ENCODE data around the gene UPF1.

DNA sequence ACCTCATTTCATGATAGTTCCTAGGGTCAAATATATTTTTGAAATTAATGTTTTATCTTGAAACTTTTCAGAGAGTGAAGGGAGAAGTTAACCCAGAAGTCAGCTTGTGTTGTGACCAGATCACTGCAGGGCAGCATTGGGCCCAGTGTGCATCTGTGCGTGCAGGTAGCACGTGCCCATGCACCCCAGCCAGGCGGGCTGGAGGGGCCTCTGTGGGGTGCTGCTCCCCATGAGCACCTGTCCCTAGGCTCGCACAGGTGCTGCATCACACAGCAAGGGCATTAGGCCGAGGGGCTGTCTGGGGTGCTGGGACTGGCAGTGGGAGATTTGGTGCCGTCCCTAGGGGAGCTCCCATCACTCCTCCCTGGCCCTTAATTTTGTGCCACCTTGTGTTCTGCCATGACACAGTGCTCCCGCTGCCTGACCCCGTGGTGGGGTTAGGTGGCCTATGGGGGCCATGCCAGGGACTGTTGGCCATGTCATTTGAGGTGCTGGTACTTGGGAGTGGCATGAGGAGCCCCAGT is 13.1 kb downstream of the UPF1 start:
- TF ChIP-seq, protein P1, sequence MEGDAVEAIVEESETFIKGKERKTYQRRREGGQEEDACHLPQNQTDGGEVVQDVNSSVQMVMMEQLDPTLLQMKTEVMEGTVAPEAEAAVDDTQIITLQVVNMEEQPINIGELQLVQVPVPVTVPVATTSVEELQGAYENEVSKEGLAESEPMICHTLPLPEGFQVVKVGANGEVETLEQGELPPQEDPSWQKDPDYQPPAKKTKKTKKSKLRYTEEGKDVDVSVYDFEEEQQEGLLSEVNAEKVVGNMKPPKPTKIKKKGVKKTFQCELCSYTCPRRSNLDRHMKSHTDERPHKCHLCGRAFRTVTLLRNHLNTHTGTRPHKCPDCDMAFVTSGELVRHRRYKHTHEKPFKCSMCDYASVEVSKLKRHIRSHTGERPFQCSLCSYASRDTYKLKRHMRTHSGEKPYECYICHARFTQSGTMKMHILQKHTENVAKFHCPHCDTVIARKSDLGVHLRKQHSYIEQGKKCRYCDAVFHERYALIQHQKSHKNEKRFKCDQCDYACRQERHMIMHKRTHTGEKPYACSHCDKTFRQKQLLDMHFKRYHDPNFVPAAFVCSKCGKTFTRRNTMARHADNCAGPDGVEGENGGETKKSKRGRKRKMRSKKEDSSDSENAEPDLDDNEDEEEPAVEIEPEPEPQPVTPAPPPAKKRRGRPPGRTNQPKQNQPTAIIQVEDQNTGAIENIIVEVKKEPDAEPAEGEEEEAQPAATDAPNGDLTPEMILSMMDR (IDR thresholded peaks at IDR 0.05) = no peak
- TF ChIP-seq POLR2AphosphoS5 (IDR thresholded peaks at IDR 0.05) = no peak
- TF ChIP-seq POLR2A (IDR thresholded peaks at IDR 0.05) = no peak
